B cell (primary cell): Measurements from ENCODE around the gene CYP26C1. TPM values are rescaled to one million over a fixed set of nuclear protein-coding genes. Genes with fewer than 3 reads are reported as not detected.

Source experiments
- ATAC-seq: fragments of 200-7000 bp; cut with Tn5 transposase; one replicate; pipeline ENCODE4 v1.10.0; 2021; ENCODE audit warnings: low read depth, mild to moderate bottlenecking, moderate number of reproducible peaks, moderate library complexity
- CTCF ChIA-PET: fragments of 350-600 bp; sonication (Branson Sonifier 250); formaldehyde crosslinking; loops from one replicate; lab custom pipeline; 2021; ENCODE audit warnings: antibody characterized with exemption, inconsistent platforms; lab: Charles Lee
- POLR2A ChIA-PET: fragments of 350-600 bp; sonication (Branson Sonifier 250); formaldehyde crosslinking; loops from one replicate; lab custom pipeline; 2021; ENCODE audit warnings: antibody characterized with exemption; lab: Charles Lee
- DNase-seq: peaks from one replicate; pipeline ENCODE4 v3.0.0; 2013
- H2AFZ ChIP-seq: 2 replicates; pipeline ENCODE4 v1.6.1; 2012; ENCODE audit warnings: mild to moderate bottlenecking, low read depth, low read length; ENCODE audit not compliant: insufficient read depth, poor library complexity, severe bottlenecking
- H3K27ac ChIP-seq, 2 donors: 1 replicate in 1 of 2; 2 replicates in 1 of 2; pipeline ENCODE4 v1.5.1; 2012 to 2013; ENCODE audit warnings: low read length in 2 of 2, mild to moderate bottlenecking in 2 of 2, moderate library complexity in 1 of 2
- H3K27me3 ChIP-seq, 4 experiments: fragments of 200-600 bp in 1 of 4; sonication (generic) in 1 of 4; replicated peaks in 1 of 4; 1 replicate in 2 of 4; 2 replicates in 2 of 4; pipeline versions ENCODE4 v1.6.1 to v1.7.0; 2013 to 2016; ENCODE audit warnings: low read length in 3 of 4, mild to moderate bottlenecking in 2 of 4, mixed read lengths in 1 of 4, moderate library complexity in 1 of 4; ENCODE audit not compliant: insufficient read depth in 4 of 4, control insufficient read depth in 3 of 4; ENCODE audit errors: control extremely low read depth in 1 of 4
- H3K36me3 ChIP-seq, 2 experiments: replicated peaks in 1 of 2; 1 replicate in 1 of 2; 2 replicates in 1 of 2; pipeline versions ENCODE4 v1.6.1 to v1.7.1; 2013; ENCODE audit warnings: low read length in 1 of 2; ENCODE audit not compliant: insufficient read depth in 2 of 2, control insufficient read depth in 1 of 2; ENCODE audit errors: control extremely low read depth in 1 of 2, extremely low read depth in 1 of 2
- H3K4me1 ChIP-seq, 2 donors: fragments of 200-600 bp in 1 of 2; sonication (generic) in 1 of 2; 1 replicate in 1 of 2; 2 replicates in 1 of 2; pipeline versions ENCODE4 v1.5.1 to v1.6.1; 2013 to 2017; ENCODE audit warnings: low read length in 2 of 2; ENCODE audit not compliant: control insufficient read depth in 2 of 2, insufficient read depth in 2 of 2
- H3K4me2 ChIP-seq: replicated peaks from 2 replicates; pipeline ENCODE3; 2012; ENCODE audit warnings: mild to moderate bottlenecking, low read depth, low read length; ENCODE audit not compliant: poor library complexity, severe bottlenecking
- H3K4me3 ChIP-seq, 5 experiments: fragments of 200-600 bp in 1 of 5; sonication (generic) in 1 of 5; 1 replicate in 3 of 5; 2 replicates in 2 of 5; pipeline versions ENCODE4 v1.5.1 to v1.7.0; 2011 to 2016; ENCODE audit warnings: low read length in 4 of 5, mild to moderate bottlenecking in 4 of 5, low read depth in 2 of 5, control low read depth in 1 of 5, moderate library complexity in 1 of 5; ENCODE audit not compliant: insufficient read depth in 1 of 5; ENCODE audit errors: control extremely low read depth in 1 of 5, extremely low read depth in 1 of 5
- H3K79me2 ChIP-seq: fragments of 200-600 bp; sonication (generic); one replicate; pipeline ENCODE4 v1.6.0; 2016; ENCODE audit warnings: low read length; ENCODE audit not compliant: control insufficient read depth, insufficient read depth
- H3K9ac ChIP-seq: fragments of 200-600 bp; sonication (generic); 2 replicates; pipeline ENCODE4 v1.6.1; 2017; ENCODE audit warnings: mild to moderate bottlenecking, low read length, moderate library complexity
- H3K9me3 ChIP-seq, 3 donors: one replicate each; pipeline versions ENCODE4 v1.6.1 to v1.7.1; 2013; ENCODE audit warnings: low read length in 2 of 3; ENCODE audit not compliant: control insufficient read depth in 2 of 3, insufficient read depth in 1 of 3; ENCODE audit errors: control extremely low read depth in 1 of 3
- H4K20me1 ChIP-seq: 2 replicates; pipeline ENCODE4 v1.6.0; 2012; ENCODE audit warnings: mild to moderate bottlenecking, low read length; ENCODE audit not compliant: insufficient read depth, control insufficient read depth, poor library complexity, severe bottlenecking
- H3K27ac Mint-ChIP-seq: one replicate; pipeline ENCODE4 v1.8.0; 2021; ENCODE audit warnings: mixed read lengths
- H3K27me3 Mint-ChIP-seq: one replicate; pipeline ENCODE4 v1.8.0; 2021; ENCODE audit warnings: mixed read lengths
- H3K4me1 Mint-ChIP-seq: one replicate; pipeline ENCODE4 v1.8.0; 2021; ENCODE audit warnings: mixed read lengths
- H3K4me3 Mint-ChIP-seq: one replicate; pipeline ENCODE4 v1.8.0; 2021; ENCODE audit warnings: mixed read lengths
- H3K9me3 Mint-ChIP-seq: one replicate; pipeline ENCODE4 v1.8.0; 2022; ENCODE audit warnings: mixed read lengths; ENCODE audit not compliant: insufficient read depth
- CTCF ChIP-seq: fragments of 200-600 bp; IDR thresholded peaks from one replicate; pipeline ENCODE4 v1.8.0; 2022; ENCODE audit warnings: antibody characterized with exemption, mild to moderate bottlenecking
- EZH2 ChIP-seq: IDR thresholded peaks from 2 replicates; pipeline ENCODE4 v1.6.1; 2012; ENCODE audit warnings: borderline replicate concordance, low read depth, mild to moderate bottlenecking, moderate library complexity, low read length; ENCODE audit not compliant: insufficient read depth, poor library complexity, severe bottlenecking
- WGBS: methylation state at CpG from one replicate; pipeline ENCODE4 v1.1.5; 2013; ENCODE audit warnings: missing lambda C conversion rate; ENCODE audit not compliant: insufficient coverage; 5-methylcytosine and 5-hydroxymethylcytosine counted together
- intact Hi-C: fragments of 100-400 bp; cut with micrococcal nuclease; formaldehyde crosslinking; loops from one replicate; pipeline ENCODE4 v1.10.0; 2022
- polyA plus RNA-seq: library from polyadenylated mRNA; depleted of rRNA; stranded (reverse); fragments of >200 nt; gene quantifications from 2 replicates; pipeline ENCODE4 v1.2.3, GENCODE V29; 2012
- total RNA-seq, 2 donors: library from RNA; stranded (reverse); fragments of 120-200 nt in 1 of 2; gene quantifications; 1 replicate in 1 of 2; 2 replicates in 1 of 2; pipeline versions ENCODE4 v1.2.3 to v1.2.4, GENCODE V29; 2013 to 2022

CYP26C1 gene
- total and polyA plus RNA-seq, 2 donors (not counting 1 experiment from before 2014, with no cell fraction given) = 0.01 to 0.57 TPM

- H3K4me3 ChIP-seq = no peak overlapping the region
- ATAC-seq (peak; percentile 83), DNase-seq (peak; percentile 77)
- H3K27me3 Mint-ChIP-seq = peaks cover 14% of the 10 kb centered on the region
- ChIA-PET CTCF (interaction anchor here (0.6 to 3.5 kb wide), 16 partner anchors 10 to 743 kb away, joined by 3 to 23 read pairs (median 4); partner anchors contain the start of gene MYOF), POLR2A (interaction anchor here (0.7 to 0.8 kb wide), 2 partner anchors 82 to 172 kb away, joined by 3 to 6 read pairs; no protein-coding TSS in a partner anchor)
- H3K4me2 ChIP-seq = peak overlapping the region; percentile 34
- no peaks in the 10 kb centered on the region for H3K79me2 ChIP-seq
- 28% methylated on average over 2 of the region's 4 CpGs for WGBS
- no peaks in the 10 kb centered on the region for H3K36me3 ChIP-seq
- H4K20me1 ChIP-seq = no peaks in the 10 kb centered on the region
- intact Hi-C loops = loop anchor here (2.0 to 10.0 kb wide), 2 partner anchors 239 to 367 kb away; partner anchors contain the start of gene MYOF
- peaks cover 6 to 12% of the 10 kb centered on the region in 2 donors for H3K4me1 ChIP-seq
- peak overlapping the region; percentile 20 for H3K27ac Mint-ChIP-seq
- no peak overlapping the region for H3K9ac ChIP-seq
- peak overlapping the region; percentile 44 for H2AFZ ChIP-seq
- peaks cover 0 to 11% (median 4%) of the 10 kb centered on the region in 4 experiments for H3K27me3 ChIP-seq
- no peaks in the 10 kb centered on the region for H3K9me3 ChIP-seq
- H3K4me1 Mint-ChIP-seq = peaks cover 14% of the 10 kb centered on the region
- peak overlapping the region in 1 of 2 donors; percentile 10 for H3K27ac ChIP-seq
- no peaks in the 10 kb centered on the region for H3K9me3 Mint-ChIP-seq
- no peak overlapping the region for H3K4me3 Mint-ChIP-seq
- TF ChIP-seq EZH2 = no peak
- peak; percentile 20 for TF ChIP-seq CTCF
These were observed 55.2 kb downstream of the CYP26C1 start for GRCh38 chr10:93115661-93116383.

Other genes starting within 250 kb of the CYP26C1 start
- gene EXOC6, start 212.3 kb upstream of the CYP26C1 start, total RNA-seq = 22.6 and 25.6 TPM in 2 replicates
- gene EXOC6, start 212.3 kb upstream of the CYP26C1 start, polyA plus RNA-seq = 7.9 and 13.8 TPM in 2 replicates
- 0.29 TPM in 1 of 2 replicates, not detected in the other for gene CYP26A1, start 13.1 kb downstream of the CYP26C1 start, total RNA-seq
- not detected in 2 replicates for gene CYP26A1, start 13.1 kb downstream of the CYP26C1 start, polyA plus RNA-seq